GM23338 (cell line): ENCODE results near the gene MAN2C1. TPM values are rescaled to one million over a fixed set of nuclear protein-coding genes. Genes with fewer than 3 reads are reported as not detected.

Source experiments
- ATAC-seq: fragments of 200-7000 bp; cut with Tn5 transposase; 3 replicates; pipeline ENCODE4 v1.9.1; 2020
- DNase-seq: peaks from one replicate; pipeline ENCODE4 v3.0.0-alpha.2; 2015; ENCODE audit warnings: low spot score
- H2AFZ ChIP-seq: fragments of 200-600 bp; sonication (generic); 2 replicates; pipeline ENCODE4 v1.8.0; 2016; ENCODE audit warnings: antibody characterized with exemption, mild to moderate bottlenecking, moderate library complexity
- H3F3A ChIP-seq: fragments of 200-600 bp; sonication (generic); replicated peaks from 2 replicates; pipeline ENCODE4 v1.8.0; 2017; ENCODE audit warnings: antibody characterized with exemption, mixed run types, low read depth
- H3K27ac ChIP-seq: fragments of 200-600 bp; sonication (generic); 2 replicates; pipeline ENCODE4 v1.6.1; 2016; ENCODE audit warnings: low read depth
- H3K27me3 ChIP-seq: fragments of 200-600 bp; sonication (generic); 2 replicates; pipeline ENCODE4 v1.8.0; 2016; ENCODE audit warnings: mild to moderate bottlenecking, mixed run types, moderate library complexity; ENCODE audit not compliant: insufficient read depth
- H3K36me3 ChIP-seq: fragments of 200-600 bp; sonication (generic); 2 replicates; pipeline ENCODE4 v1.8.0; 2016; ENCODE audit warnings: mild to moderate bottlenecking; ENCODE audit not compliant: insufficient read depth
- H3K4me1 ChIP-seq: fragments of 200-600 bp; sonication (generic); 2 replicates; pipeline ENCODE4 v1.8.0; 2016; ENCODE audit warnings: mild to moderate bottlenecking, moderate library complexity; ENCODE audit not compliant: insufficient read depth
- H3K4me2 ChIP-seq: fragments of 200-600 bp; sonication (generic); 2 replicates; pipeline ENCODE4 v1.7.1; 2017; ENCODE audit warnings: mixed run types
- H3K4me3 ChIP-seq: fragments of 200-600 bp; sonication (generic); 2 replicates; pipeline ENCODE4 v1.6.1; 2016; ENCODE audit warnings: mixed run types
- H3K79me2 ChIP-seq: fragments of 200-600 bp; sonication (generic); replicated peaks from 2 replicates; pipeline ENCODE4 v1.8.0; 2017; ENCODE audit warnings: mild to moderate bottlenecking; ENCODE audit not compliant: insufficient read depth
- H3K9me2 ChIP-seq: fragments of 200-600 bp; sonication (generic); 2 replicates; pipeline ENCODE4 v1.8.0; 2017; ENCODE audit not compliant: insufficient read depth
- H4K20me1 ChIP-seq: fragments of 200-600 bp; sonication (generic); replicated peaks from 2 replicates; pipeline ENCODE4 v1.8.0; 2017; ENCODE audit warnings: mild to moderate bottlenecking; ENCODE audit not compliant: insufficient read depth
- H3K27ac Mint-ChIP-seq: 2 replicates; pipeline ENCODE4 v1.8.0; 2020; ENCODE audit warnings: inconsistent platforms, mild to moderate bottlenecking, moderate library complexity, mixed read lengths
- H3K27me3 Mint-ChIP-seq: 3 replicates; pipeline ENCODE4 v1.8.0; 2022; ENCODE audit warnings: low read depth, mild to moderate bottlenecking, moderate library complexity, mixed read lengths, inconsistent platforms; ENCODE audit not compliant: insufficient read depth, poor library complexity
- H3K36me3 Mint-ChIP-seq: 3 replicates; pipeline ENCODE4 v1.8.0; 2021; ENCODE audit warnings: low read depth, mild to moderate bottlenecking, inconsistent platforms, moderate library complexity, mixed read lengths
- H3K4me1 Mint-ChIP-seq: 3 replicates; pipeline ENCODE4 v1.8.0; 2020; ENCODE audit warnings: mild to moderate bottlenecking, inconsistent platforms, mixed read lengths
- H3K4me3 Mint-ChIP-seq: 3 replicates; pipeline ENCODE4 v1.8.0; 2021; ENCODE audit warnings: moderate library complexity, mild to moderate bottlenecking, inconsistent platforms, mixed read lengths
- H3K9me3 Mint-ChIP-seq: 3 replicates; pipeline ENCODE4 v1.8.0; 2020; ENCODE audit warnings: moderate library complexity, mild to moderate bottlenecking, inconsistent platforms, mixed read lengths
- CREB1 ChIP-seq: fragments of 250-450 bp; sonication (Bioruptor Pico); IDR thresholded peaks from 2 replicates; pipeline ENCODE4 v1.5.0; 2020; ENCODE audit warnings: low read depth, mild to moderate bottlenecking, moderate library complexity
- EZH2phosphoT487 ChIP-seq: fragments of 200-600 bp; sonication (generic); IDR thresholded peaks from one replicate; pipeline ENCODE4 v1.8.1; 2018; ENCODE audit warnings: antibody characterized with exemption; ENCODE audit not compliant: unreplicated experiment
- JUNB ChIP-seq: IDR thresholded peaks from one replicate; pipeline ENCODE4 v1.6.1; 2016; ENCODE audit warnings: antibody characterized with exemption; ENCODE audit not compliant: unreplicated experiment
- NANOG ChIP-seq: IDR thresholded peaks from 2 replicates; pipeline ENCODE4 v1.6.1; 2016; ENCODE audit warnings: antibody characterized with exemption, borderline replicate concordance
- POLR2AphosphoS5 ChIP-seq: IDR thresholded peaks from 2 replicates; pipeline ENCODE4 v1.6.1; 2016; ENCODE audit warnings: antibody characterized with exemption, low read depth
- ZNF114 ChIP-seq: fragments of 250-450 bp; sonication (Bioruptor Pico); IDR thresholded peaks from 2 replicates; pipeline ENCODE4 v1.5.0; 2020; ENCODE audit warnings: mild to moderate bottlenecking, moderate library complexity
- polyA plus RNA-seq: library from polyadenylated mRNA; unstranded; fragments of >200 nt; fragmentation: Nextera tagmentation; extraction: Ambion mirVana; gene quantifications from 2 replicates; pipeline ENCODE4 v1.2.1, GENCODE V29; 2016
- total RNA-seq: library from RNA; depleted of rRNA; stranded (reverse); fragments of >200 nt; shearing (Covaris generic); gene quantifications from 2 replicates; pipeline ENCODE4 v1.2.3, GENCODE V29; 2014
- TF ChIP-seq, protein P1 (sequence below), 2 experiments: fragments of 200-600 bp in 1 of 2; sonication (generic) in 1 of 2; conservative IDR thresholded peaks; 2 replicates each; pipeline versions ENCODE4 v1.5.1 to v1.6.1; 2016 to 2017; ENCODE audit warnings: antibody characterized with exemption in 2 of 2, low read depth in 2 of 2, mild to moderate bottlenecking in 2 of 2, moderate library complexity in 1 of 2
- TF ChIP-seq, protein P2 (sequence below): IDR thresholded peaks from 2 replicates; pipeline ENCODE4 v1.6.1; 2016; ENCODE audit warnings: antibody characterized with exemption
- TF ChIP-seq, protein P3 (sequence below): fragments of 250-450 bp; sonication (Bioruptor Pico); IDR thresholded peaks from 2 replicates; pipeline ENCODE4 v1.5.0; 2020; ENCODE audit warnings: mild to moderate bottlenecking, moderate library complexity
- TF ChIP-seq, protein P4 (sequence below): IDR thresholded peaks from one replicate; pipeline ENCODE4 v1.6.1; 2018; ENCODE audit warnings: antibody characterized with exemption; ENCODE audit not compliant: unreplicated experiment

The MAN2C1 gene
- total and polyA plus RNA-seq, 2 experiments from 2014 or later, result 42.3 to 129 TPM

DNA sequence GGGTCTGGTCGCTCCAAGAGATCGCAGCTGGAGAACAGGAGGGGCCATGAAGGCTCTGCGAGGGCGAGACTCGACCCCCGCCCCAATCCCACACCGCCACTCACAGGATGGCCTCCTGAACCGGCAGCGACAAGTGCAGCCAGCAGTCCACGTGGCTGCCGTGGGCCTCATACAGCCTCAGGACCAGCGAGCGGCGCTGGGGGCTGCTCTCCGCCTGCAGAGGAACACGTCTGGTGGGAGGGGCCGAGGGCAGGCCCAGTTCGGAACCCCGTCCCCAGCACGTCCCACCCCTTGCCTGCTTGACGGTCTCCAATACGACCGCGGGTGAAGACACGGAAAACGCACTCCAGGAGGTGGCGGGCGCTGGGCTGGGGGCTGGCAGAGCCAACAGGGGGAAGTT, 12.4 kb downstream of the MAN2C1 start (continued):
- TF ChIP-seq, protein P1, sequence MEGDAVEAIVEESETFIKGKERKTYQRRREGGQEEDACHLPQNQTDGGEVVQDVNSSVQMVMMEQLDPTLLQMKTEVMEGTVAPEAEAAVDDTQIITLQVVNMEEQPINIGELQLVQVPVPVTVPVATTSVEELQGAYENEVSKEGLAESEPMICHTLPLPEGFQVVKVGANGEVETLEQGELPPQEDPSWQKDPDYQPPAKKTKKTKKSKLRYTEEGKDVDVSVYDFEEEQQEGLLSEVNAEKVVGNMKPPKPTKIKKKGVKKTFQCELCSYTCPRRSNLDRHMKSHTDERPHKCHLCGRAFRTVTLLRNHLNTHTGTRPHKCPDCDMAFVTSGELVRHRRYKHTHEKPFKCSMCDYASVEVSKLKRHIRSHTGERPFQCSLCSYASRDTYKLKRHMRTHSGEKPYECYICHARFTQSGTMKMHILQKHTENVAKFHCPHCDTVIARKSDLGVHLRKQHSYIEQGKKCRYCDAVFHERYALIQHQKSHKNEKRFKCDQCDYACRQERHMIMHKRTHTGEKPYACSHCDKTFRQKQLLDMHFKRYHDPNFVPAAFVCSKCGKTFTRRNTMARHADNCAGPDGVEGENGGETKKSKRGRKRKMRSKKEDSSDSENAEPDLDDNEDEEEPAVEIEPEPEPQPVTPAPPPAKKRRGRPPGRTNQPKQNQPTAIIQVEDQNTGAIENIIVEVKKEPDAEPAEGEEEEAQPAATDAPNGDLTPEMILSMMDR (conservative IDR thresholded peaks at IDR 0.05; ENCODE audit: low read depth in 2 of 2), result no peak
- TF ChIP-seq, protein P2, sequence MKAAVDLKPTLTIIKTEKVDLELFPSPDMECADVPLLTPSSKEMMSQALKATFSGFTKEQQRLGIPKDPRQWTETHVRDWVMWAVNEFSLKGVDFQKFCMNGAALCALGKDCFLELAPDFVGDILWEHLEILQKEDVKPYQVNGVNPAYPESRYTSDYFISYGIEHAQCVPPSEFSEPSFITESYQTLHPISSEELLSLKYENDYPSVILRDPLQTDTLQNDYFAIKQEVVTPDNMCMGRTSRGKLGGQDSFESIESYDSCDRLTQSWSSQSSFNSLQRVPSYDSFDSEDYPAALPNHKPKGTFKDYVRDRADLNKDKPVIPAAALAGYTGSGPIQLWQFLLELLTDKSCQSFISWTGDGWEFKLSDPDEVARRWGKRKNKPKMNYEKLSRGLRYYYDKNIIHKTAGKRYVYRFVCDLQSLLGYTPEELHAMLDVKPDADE, result no peak

DNA sequence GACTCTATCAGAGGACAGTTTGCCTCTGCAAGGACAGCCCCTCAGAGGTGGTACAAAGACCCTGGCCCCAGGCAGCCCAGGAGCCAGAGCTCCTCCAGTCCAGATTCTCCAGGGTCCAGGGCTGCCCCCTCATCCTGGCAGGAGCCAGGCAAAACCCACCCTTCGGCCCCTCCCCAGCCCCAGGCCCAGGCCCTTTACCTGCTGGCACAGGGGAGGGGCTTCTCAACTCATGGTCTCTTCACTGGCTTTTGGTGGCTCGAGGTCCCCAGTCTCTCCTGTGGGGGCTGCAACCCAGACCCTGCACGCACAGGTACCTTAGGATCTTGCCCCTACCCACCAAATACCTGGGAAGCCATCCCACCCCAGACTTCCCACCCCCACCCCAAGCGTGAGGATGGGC, 13.0 kb downstream of the MAN2C1 start:
- peaks cover 19% of the 10 kb centered on the region for H3K27me3 Mint-ChIP-seq
- H3F3A ChIP-seq, result no peaks in the 10 kb centered on the region
- H2AFZ ChIP-seq, result no peak overlapping the region
- H3K9me2 ChIP-seq, result 0 out of 2 replicates have a peak, but pooled peaks cover 5% of the 10 kb centered on the region
- no peak overlapping the region for H3K27ac ChIP-seq
- no peaks in the 10 kb centered on the region for H3K4me1 ChIP-seq
- no peaks in the 10 kb centered on the region for H3K4me1 Mint-ChIP-seq
- no peak overlapping the region for H3K27ac Mint-ChIP-seq
- H3K4me3 ChIP-seq, result no peak overlapping the region
- H3K79me2 ChIP-seq, result no peaks in the 10 kb centered on the region
- ATAC-seq, result no peak
- H4K20me1 ChIP-seq, result no peaks in the 10 kb centered on the region
- DNase-seq, result no peak
- peaks cover under 1% of the 10 kb centered on the region; the same call in 1 of the 2 replicates for H3K27me3 ChIP-seq
- no peak overlapping the region for H3K4me2 ChIP-seq
- no peaks in the 10 kb centered on the region for H3K9me3 Mint-ChIP-seq
- H3K4me3 Mint-ChIP-seq, result no peak overlapping the region
- H3K36me3 ChIP-seq, result no peaks in the 10 kb centered on the region
- peaks cover 11% of the 10 kb centered on the region; the same call in 2 of the 3 replicates for H3K36me3 Mint-ChIP-seq
- TF ChIP-seq, protein P3, sequence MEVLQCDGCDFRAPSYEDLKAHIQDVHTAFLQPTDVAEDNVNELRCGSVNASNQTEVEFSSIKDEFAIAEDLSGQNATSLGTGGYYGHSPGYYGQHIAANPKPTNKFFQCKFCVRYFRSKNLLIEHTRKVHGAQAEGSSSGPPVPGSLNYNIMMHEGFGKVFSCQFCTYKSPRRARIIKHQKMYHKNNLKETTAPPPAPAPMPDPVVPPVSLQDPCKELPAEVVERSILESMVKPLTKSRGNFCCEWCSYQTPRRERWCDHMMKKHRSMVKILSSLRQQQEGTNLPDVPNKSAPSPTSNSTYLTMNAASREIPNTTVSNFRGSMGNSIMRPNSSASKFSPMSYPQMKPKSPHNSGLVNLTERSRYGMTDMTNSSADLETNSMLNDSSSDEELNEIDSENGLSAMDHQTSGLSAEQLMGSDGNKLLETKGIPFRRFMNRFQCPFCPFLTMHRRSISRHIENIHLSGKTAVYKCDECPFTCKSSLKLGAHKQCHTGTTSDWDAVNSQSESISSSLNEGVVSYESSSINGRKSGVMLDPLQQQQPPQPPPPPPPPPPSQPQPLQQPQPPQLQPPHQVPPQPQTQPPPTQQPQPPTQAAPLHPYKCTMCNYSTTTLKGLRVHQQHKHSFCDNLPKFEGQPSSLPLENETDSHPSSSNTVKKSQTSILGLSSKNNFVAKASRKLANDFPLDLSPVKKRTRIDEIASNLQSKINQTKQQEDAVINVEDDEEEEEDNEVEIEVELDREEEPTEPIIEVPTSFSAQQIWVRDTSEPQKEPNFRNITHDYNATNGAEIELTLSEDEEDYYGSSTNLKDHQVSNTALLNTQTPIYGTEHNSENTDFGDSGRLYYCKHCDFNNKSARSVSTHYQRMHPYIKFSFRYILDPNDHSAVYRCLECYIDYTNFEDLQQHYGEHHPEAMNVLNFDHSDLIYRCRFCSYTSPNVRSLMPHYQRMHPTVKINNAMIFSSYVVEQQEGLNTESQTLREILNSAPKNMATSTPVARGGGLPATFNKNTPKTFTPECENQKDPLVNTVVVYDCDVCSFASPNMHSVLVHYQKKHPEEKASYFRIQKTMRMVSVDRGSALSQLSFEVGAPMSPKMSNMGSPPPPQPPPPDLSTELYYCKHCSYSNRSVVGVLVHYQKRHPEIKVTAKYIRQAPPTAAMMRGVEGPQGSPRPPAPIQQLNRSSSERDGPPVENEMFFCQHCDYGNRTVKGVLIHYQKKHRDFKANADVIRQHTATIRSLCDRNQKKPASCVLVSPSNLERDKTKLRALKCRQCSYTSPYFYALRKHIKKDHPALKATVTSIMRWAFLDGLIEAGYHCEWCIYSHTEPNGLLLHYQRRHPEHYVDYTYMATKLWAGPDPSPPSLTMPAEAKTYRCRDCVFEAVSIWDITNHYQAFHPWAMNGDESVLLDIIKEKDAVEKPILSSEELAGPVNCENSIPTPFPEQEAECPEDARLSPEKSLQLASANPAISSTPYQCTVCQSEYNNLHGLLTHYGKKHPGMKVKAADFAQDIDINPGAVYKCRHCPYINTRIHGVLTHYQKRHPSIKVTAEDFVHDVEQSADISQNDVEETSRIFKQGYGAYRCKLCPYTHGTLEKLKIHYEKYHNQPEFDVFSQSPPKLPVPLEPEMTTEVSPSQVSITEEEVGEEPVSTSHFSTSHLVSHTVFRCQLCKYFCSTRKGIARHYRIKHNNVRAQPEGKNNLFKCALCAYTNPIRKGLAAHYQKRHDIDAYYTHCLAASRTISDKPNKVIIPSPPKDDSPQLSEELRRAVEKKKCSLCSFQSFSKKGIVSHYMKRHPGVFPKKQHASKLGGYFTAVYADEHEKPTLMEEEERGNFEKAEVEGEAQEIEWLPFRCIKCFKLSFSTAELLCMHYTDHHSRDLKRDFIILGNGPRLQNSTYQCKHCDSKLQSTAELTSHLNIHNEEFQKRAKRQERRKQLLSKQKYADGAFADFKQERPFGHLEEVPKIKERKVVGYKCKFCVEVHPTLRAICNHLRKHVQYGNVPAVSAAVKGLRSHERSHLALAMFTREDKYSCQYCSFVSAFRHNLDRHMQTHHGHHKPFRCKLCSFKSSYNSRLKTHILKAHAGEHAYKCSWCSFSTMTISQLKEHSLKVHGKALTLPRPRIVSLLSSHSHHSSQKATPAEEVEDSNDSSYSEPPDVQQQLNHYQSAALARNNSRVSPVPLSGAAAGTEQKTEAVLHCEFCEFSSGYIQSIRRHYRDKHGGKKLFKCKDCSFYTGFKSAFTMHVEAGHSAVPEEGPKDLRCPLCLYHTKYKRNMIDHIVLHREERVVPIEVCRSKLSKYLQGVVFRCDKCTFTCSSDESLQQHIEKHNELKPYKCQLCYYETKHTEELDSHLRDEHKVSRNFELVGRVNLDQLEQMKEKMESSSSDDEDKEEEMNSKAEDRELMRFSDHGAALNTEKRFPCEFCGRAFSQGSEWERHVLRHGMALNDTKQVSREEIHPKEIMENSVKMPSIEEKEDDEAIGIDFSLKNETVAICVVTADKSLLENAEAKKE (CRISPR knock-in tag), result no peak
- TF ChIP-seq, protein P4, sequence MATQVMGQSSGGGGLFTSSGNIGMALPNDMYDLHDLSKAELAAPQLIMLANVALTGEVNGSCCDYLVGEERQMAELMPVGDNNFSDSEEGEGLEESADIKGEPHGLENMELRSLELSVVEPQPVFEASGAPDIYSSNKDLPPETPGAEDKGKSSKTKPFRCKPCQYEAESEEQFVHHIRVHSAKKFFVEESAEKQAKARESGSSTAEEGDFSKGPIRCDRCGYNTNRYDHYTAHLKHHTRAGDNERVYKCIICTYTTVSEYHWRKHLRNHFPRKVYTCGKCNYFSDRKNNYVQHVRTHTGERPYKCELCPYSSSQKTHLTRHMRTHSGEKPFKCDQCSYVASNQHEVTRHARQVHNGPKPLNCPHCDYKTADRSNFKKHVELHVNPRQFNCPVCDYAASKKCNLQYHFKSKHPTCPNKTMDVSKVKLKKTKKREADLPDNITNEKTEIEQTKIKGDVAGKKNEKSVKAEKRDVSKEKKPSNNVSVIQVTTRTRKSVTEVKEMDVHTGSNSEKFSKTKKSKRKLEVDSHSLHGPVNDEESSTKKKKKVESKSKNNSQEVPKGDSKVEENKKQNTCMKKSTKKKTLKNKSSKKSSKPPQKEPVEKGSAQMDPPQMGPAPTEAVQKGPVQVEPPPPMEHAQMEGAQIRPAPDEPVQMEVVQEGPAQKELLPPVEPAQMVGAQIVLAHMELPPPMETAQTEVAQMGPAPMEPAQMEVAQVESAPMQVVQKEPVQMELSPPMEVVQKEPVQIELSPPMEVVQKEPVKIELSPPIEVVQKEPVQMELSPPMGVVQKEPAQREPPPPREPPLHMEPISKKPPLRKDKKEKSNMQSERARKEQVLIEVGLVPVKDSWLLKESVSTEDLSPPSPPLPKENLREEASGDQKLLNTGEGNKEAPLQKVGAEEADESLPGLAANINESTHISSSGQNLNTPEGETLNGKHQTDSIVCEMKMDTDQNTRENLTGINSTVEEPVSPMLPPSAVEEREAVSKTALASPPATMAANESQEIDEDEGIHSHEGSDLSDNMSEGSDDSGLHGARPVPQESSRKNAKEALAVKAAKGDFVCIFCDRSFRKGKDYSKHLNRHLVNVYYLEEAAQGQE, result no peak
- TF ChIP-seq EZH2phosphoT487 (no peak), POLR2AphosphoS5 (no peak), JUNB (no peak), ZNF114 (CRISPR knock-in tag) (no peak), CREB1 (CRISPR knock-in tag) (no peak), NANOG (no peak)
- TF ChIP-seq, protein P1 (conservative IDR thresholded peaks at IDR 0.05; ENCODE audit: low read depth in 2 of 2), result no peak
